B cell (primary cell): ENCODE measurements around the gene MINDY2.

Experiments
- CTCF ChIP-seq: fragments of 200-600 bp; IDR thresholded peaks from one replicate; pipeline ENCODE4 v1.8.0; 2022; ENCODE audit warnings: antibody characterized with exemption, mild to moderate bottlenecking
- EZH2 ChIP-seq: IDR thresholded peaks from 2 replicates; pipeline ENCODE4 v1.6.1; 2012; ENCODE audit warnings: borderline replicate concordance, low read depth, mild to moderate bottlenecking, moderate library complexity, low read length; ENCODE audit not compliant: insufficient read depth, poor library complexity, severe bottlenecking

GRCh38 chr15:58797505-58797904 lies 26.4 kb downstream of the MINDY2 start:
- TF ChIP-seq CTCF, result no peak
- TF ChIP-seq EZH2, result no peak
